Adrenal gland (tissue), 5 donors: ENCODE results near the gene FOXN3.

Source experiments
- POLR2A ChIP-seq, 2 donors: fragments of 450-650 bp; IDR thresholded peaks; one replicate each; pipeline ENCODE4 v1.6.1; 2017; ENCODE audit warnings: antibody characterized with exemption in 2 of 2, mild to moderate bottlenecking in 2 of 2, moderate library complexity in 1 of 2
- TF ChIP-seq, protein P1 (sequence below), 6 experiments: fragments of 450-650 bp in 4 of 6; fragments of 200-600 bp in 2 of 6; sonication (generic) in 1 of 6; IDR thresholded peaks; 1 replicate in 5 of 6; 2 replicates in 1 of 6; pipeline versions ENCODE4 v1.5.1 to v1.8.0; 2016 to 2021; ENCODE audit warnings: antibody characterized with exemption in 6 of 6, mild to moderate bottlenecking in 2 of 6, moderate library complexity in 1 of 6
- donor health status: DM: no; HTN: no; CAD: no.

DNA sequence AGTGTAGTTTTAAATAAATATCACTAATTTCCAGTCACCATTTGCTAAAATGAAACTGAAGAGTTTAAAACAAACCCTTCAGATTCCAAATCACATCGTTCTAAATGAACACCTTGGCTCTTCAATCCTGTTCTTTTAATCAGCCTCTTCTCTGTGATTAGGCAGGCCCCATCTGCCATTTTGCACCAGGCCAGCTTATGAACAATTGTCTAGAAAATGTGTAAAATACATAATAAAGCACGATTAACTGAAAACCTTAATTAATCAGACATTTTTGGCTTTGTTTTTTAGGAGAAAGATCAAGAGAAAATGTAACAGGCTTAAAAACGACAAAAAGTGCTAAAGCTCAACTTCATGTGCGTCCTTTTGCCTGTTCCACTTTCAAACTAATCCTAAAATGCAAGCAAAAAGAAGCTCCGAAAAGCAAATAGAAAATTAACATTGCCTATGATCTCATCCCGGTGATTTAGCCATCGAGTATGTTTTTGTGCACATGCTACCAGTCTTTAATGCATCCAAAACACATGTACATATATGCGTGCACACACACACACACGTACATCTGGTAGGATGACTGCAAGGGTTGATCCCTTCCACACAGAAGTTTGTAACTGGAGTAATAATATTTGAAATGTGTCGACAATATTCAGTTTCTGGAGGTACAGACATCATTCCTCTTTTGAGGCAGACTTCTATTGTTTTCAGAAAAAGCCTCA is 288.6 kb downstream of the FOXN3 start:
- TF ChIP-seq, protein P1, sequence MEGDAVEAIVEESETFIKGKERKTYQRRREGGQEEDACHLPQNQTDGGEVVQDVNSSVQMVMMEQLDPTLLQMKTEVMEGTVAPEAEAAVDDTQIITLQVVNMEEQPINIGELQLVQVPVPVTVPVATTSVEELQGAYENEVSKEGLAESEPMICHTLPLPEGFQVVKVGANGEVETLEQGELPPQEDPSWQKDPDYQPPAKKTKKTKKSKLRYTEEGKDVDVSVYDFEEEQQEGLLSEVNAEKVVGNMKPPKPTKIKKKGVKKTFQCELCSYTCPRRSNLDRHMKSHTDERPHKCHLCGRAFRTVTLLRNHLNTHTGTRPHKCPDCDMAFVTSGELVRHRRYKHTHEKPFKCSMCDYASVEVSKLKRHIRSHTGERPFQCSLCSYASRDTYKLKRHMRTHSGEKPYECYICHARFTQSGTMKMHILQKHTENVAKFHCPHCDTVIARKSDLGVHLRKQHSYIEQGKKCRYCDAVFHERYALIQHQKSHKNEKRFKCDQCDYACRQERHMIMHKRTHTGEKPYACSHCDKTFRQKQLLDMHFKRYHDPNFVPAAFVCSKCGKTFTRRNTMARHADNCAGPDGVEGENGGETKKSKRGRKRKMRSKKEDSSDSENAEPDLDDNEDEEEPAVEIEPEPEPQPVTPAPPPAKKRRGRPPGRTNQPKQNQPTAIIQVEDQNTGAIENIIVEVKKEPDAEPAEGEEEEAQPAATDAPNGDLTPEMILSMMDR (IDR thresholded peaks at IDR 0.05), result no peak
- TF ChIP-seq POLR2A (IDR thresholded peaks at IDR 0.05), result no peak
